Calu3 (cell line): ENCODE measurements around the gene CCL7. TPM values are rescaled to one million over a fixed set of nuclear protein-coding genes. Genes with fewer than 3 reads are reported as not detected.

Source experiments
- Bru-seq: library from RNA; stranded (reverse); fragments of 400-500 nt; gene quantifications from one replicate; lab custom pipeline; 2021; lab: Mats Ljungman, UMichigan
- BruChase-seq, 2 experiments: library from RNA; stranded (reverse); fragments of 400-500 nt; gene quantifications; one replicate each; lab custom pipeline; 2021; lab: Mats Ljungman, UMichigan
- BruUV-seq: library from RNA; stranded (reverse); fragments of 400-500 nt; replicated peaks from 2 replicates; lab custom pipeline; 2021; lab: Mats Ljungman, UMichigan
- CTCF ChIA-PET: fragments of 300-600 bp; sonication (Branson Sonifier 250); formaldehyde crosslinking; loops from one replicate; lab custom pipeline; 2022; ENCODE audit warnings: antibody characterized with exemption; lab: Charles Lee
- DNase-seq: peaks from one replicate; pipeline ENCODE4 v3.0.0; 2022
- H3K27ac Mint-ChIP-seq: one replicate; pipeline ENCODE4 v1.8.0; 2022; ENCODE audit warnings: mixed read lengths; ENCODE audit not compliant: unreplicated experiment
- H3K27me3 Mint-ChIP-seq: one replicate; pipeline ENCODE4 v1.8.0; 2022; ENCODE audit warnings: mixed read lengths; ENCODE audit not compliant: unreplicated experiment
- H3K36me3 Mint-ChIP-seq: one replicate; pipeline ENCODE4 v1.8.0; 2022; ENCODE audit warnings: mild to moderate bottlenecking, moderate library complexity, mixed read lengths; ENCODE audit not compliant: insufficient read depth, unreplicated experiment
- H3K4me1 Mint-ChIP-seq: one replicate; pipeline ENCODE4 v1.8.0; 2022; ENCODE audit warnings: mild to moderate bottlenecking, low read depth, mixed read lengths; ENCODE audit not compliant: unreplicated experiment
- H3K4me3 Mint-ChIP-seq: one replicate; pipeline ENCODE4 v1.8.0; 2022; ENCODE audit warnings: mild to moderate bottlenecking, low read depth, moderate library complexity, mixed read lengths; ENCODE audit not compliant: unreplicated experiment
- H3K9me3 Mint-ChIP-seq: one replicate; pipeline ENCODE4 v1.8.0; 2022; ENCODE audit warnings: low read depth, mixed read lengths; ENCODE audit not compliant: unreplicated experiment
- intact Hi-C: fragments of 100-400 bp; cut with micrococcal nuclease; formaldehyde crosslinking; loops from one replicate; pipeline ENCODE4 v1.10.0; 2022; ENCODE audit not compliant: unreplicated experiment
- long read RNA-seq: library from polyadenylated mRNA; stranded (forward); transcript quantifications from one replicate; pipeline ENCODE4 v2.0.0, GENCODE V29; 2022
- total RNA-seq: library from RNA; stranded (reverse); gene quantifications from 2 replicates; pipeline ENCODE4 v1.2.3, GENCODE V29; 2022
- TF ChIP-seq, protein P1 (sequence below): fragments of 200-600 bp; IDR thresholded peaks from one replicate; pipeline ENCODE4 v1.8.0; 2022; ENCODE audit warnings: antibody characterized with exemption; ENCODE audit not compliant: unreplicated experiment

Gene CCL7
- total RNA-seq (not detected in 2 replicates), Bru-seq, nascent RNA (not detected), BruChase-seq, experiment 1, labeled RNA remaining after a 6-hour chase (not detected), BruChase-seq, experiment 2, labeled RNA remaining after a 2-hour chase (not detected)
- long read RNA-seq, result 0 reads

DNA sequence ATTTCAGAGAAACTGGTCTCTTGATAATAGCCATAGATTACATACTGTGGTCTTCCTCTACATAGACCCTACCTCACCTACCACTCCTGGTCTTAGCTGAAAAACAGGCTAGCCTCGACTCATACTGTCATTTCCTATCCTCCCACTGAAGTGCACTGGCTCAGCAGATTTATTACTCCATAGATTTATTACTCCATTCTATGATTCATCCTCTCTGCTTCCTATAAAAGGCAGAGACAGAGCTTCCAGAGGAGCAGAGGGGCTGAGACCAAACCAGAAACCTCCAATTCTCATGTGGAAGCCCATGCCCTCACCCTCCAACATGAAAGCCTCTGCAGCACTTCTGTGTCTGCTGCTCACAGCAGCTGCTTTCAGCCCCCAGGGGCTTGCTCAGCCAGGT lies at the start of gene CCL7:
CCL7 (plus strand) TSS at position 253 of the 400 bp plus-strand sequence; CDS start at position 323, 70 bp downstream.
- DNase-seq, result no peak
- CTCF ChIA-PET, result no interaction called here
- peaks cover 2% of the 10 kb centered on the region for H3K9me3 Mint-ChIP-seq
- no peaks in the 10 kb centered on the region for H3K36me3 Mint-ChIP-seq
- peaks cover 48% of the 10 kb centered on the region for H3K27me3 Mint-ChIP-seq
- TF ChIP-seq, protein P1, sequence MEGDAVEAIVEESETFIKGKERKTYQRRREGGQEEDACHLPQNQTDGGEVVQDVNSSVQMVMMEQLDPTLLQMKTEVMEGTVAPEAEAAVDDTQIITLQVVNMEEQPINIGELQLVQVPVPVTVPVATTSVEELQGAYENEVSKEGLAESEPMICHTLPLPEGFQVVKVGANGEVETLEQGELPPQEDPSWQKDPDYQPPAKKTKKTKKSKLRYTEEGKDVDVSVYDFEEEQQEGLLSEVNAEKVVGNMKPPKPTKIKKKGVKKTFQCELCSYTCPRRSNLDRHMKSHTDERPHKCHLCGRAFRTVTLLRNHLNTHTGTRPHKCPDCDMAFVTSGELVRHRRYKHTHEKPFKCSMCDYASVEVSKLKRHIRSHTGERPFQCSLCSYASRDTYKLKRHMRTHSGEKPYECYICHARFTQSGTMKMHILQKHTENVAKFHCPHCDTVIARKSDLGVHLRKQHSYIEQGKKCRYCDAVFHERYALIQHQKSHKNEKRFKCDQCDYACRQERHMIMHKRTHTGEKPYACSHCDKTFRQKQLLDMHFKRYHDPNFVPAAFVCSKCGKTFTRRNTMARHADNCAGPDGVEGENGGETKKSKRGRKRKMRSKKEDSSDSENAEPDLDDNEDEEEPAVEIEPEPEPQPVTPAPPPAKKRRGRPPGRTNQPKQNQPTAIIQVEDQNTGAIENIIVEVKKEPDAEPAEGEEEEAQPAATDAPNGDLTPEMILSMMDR, result no peak
- no peak within 1 kb of the TSS for H3K4me3 Mint-ChIP-seq
- intact Hi-C loops, result no loop called here
- H3K4me1 Mint-ChIP-seq, result no peaks in the 10 kb centered on the region
- no peak within 1 kb of the TSS for H3K27ac Mint-ChIP-seq
- no TSS peak for BruUV-seq

DNA sequence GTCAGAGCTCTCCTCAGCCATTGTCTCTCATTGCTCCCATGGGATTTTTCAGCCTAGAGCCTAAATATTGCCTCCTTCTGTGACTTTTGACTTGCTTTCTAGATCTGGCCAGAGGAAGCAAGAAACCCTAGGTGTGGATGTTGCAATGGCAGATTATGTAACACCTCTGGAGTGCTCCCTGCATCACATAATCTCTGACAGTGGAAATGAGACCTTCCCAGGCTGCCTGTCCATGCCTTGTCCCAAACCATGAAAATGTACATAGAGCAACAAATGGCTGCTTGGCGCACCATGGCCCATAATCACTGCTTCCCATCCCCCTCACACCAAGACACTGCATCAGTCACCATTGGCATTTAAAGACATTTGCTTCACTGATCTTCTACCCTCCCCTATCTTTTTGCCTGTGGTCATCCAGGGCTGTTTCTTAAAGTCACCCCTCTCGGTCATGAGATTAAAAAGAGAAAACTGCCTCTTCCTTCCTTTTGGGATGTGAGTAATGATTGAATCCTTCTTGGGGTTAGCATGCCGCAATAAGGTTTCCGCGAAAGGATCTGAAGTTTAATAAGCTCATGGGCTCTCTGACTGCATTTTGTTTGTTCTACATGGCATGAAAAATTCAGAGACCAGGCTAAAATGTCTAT lies 49.1 kb upstream of the CCL7 start:
- no TSS peak for BruUV-seq
- DNase-seq, result no peak
- TF ChIP-seq, protein P1, result no peak
- Mint-ChIP-seq H3K27me3 (peaks cover 35% of the 10 kb centered on the region), H3K9me3 (peaks cover 4% of the 10 kb centered on the region), H3K4me1 (no peaks in the 10 kb centered on the region), H3K27ac (no peak overlapping the region), H3K36me3 (no peaks in the 10 kb centered on the region), H3K4me3 (no peak overlapping the region)
- CTCF ChIA-PET, result no interaction called here
- intact Hi-C loops, result no loop called here

DNA sequence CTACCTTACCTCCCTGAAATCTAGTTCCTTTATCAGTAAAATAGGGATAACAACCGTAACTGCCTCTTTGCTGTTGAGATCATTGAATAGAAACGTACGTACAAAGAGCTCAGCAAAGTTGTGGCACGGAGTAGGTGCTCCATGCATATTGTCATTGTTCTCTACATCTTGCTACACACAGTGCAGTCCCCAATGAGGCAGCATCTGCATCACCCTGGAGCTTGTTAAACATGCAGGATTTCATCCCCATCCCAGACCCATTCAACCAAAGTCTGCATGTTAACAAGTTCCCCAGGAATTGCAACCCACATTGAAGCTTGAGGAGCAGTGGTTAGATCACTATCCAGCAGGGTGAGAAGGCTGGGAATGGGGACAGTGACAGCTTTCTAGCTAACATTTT lies 48.6 kb upstream of the CCL7 start:
- H3K27ac Mint-ChIP-seq, result no peak overlapping the region
- DNase-seq, result no peak
- no TSS peak for BruUV-seq
- peaks cover 4% of the 10 kb centered on the region for H3K9me3 Mint-ChIP-seq
- H3K4me3 Mint-ChIP-seq, result no peak overlapping the region
- no peaks in the 10 kb centered on the region for H3K4me1 Mint-ChIP-seq
- peaks cover 41% of the 10 kb centered on the region for H3K27me3 Mint-ChIP-seq
- no peaks in the 10 kb centered on the region for H3K36me3 Mint-ChIP-seq
- CTCF ChIA-PET, result no interaction called here
- intact Hi-C loops, result no loop called here
- TF ChIP-seq, protein P1, result no peak

DNA sequence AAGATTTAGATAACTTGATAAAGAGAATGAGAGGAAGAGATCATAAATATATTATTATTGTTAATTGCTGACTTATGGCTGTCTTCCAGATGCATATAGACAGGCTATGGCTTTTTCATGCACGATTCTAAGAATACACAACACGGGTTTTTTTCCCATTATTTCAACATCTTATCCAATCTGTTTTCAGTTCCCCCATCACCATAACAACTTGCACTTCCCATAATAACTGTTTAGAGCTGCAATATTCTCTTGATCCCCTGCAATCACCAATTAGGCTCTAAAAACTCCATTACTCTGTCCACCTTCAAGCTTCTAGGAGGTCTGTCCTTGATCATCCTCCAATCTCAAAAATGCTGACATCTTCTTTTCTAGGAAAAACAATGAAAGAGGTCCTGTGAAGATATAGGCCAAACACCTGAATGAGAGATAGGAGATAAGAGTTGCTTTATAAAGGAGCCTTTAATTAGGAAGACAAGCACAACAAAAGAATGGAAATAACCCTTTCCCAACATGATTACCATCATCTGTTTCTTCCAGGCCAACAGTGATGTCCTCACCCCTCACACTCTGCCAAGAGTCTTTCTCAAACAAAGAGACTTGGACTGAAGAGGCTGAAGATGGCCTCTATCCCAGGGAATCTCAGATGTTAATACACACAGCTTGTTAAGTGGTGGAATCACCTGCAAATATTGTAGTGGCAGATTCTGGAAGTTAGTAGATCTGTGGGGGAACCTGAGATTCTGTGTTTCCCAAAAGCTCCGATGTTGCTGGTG lies 47.1 kb upstream of the CCL7 start:
- H3K4me3 Mint-ChIP-seq, result no peak overlapping the region
- DNase-seq, result no peak
- peaks cover 2% of the 10 kb centered on the region for H3K9me3 Mint-ChIP-seq
- no peaks in the 10 kb centered on the region for H3K36me3 Mint-ChIP-seq
- H3K4me1 Mint-ChIP-seq, result no peaks in the 10 kb centered on the region
- no peak overlapping the region for H3K27ac Mint-ChIP-seq
- H3K27me3 Mint-ChIP-seq, result peaks cover 55% of the 10 kb centered on the region
- intact Hi-C loops, result no loop called here
- CTCF ChIA-PET, result no interaction called here
- no TSS peak for BruUV-seq
- TF ChIP-seq, protein P1, result no peak
